OCI-LY7 (cell line): ENCODE data around the gene PARD3. TPM values are rescaled to one million over a fixed set of nuclear protein-coding genes. Genes with fewer than 3 reads are reported as not detected.

Source experiments
- BruUV-seq: library from RNA; stranded (reverse); fragments of 400-500 nt; replicated peaks from 2 replicates; lab custom pipeline; 2021; lab: Mats Ljungman, UMichigan
- CTCF ChIA-PET: fragments of 300-600 bp; sonication (Branson Sonifier 250); formaldehyde crosslinking; loops from one replicate; lab custom pipeline; 2022; ENCODE audit warnings: antibody characterized with exemption; ENCODE audit not compliant: unreplicated experiment; lab: Charles Lee
- POLR2A ChIA-PET: fragments of 300-600 bp; sonication (Branson Sonifier 250); formaldehyde crosslinking; loops from one replicate; lab custom pipeline; 2022; ENCODE audit warnings: antibody characterized with exemption; lab: Charles Lee
- DNase-seq: peaks from one replicate; pipeline ENCODE4 v3.0.0-alpha.2; 2015; ENCODE audit warnings: low spot score
- H2AFZ ChIP-seq: fragments of 200-600 bp; sonication (generic), shearing (Covaris generic); 2 replicates; pipeline ENCODE4 v1.6.1; 2014; ENCODE audit warnings: mild to moderate bottlenecking, antibody characterized with exemption, low read length, moderate library complexity
- H3K27ac ChIP-seq: fragments of 200-600 bp; sonication (generic); 2 replicates; pipeline ENCODE4 v1.5.1; 2014; ENCODE audit warnings: mixed run types, low read depth, mild to moderate bottlenecking, moderate library complexity, low read length, inconsistent platforms; ENCODE audit not compliant: poor library complexity, severe bottlenecking
- H3K36me3 ChIP-seq: fragments of 200-600 bp; sonication (generic); 2 replicates; pipeline ENCODE4 v1.6.1; 2014; ENCODE audit warnings: mild to moderate bottlenecking, antibody characterized with exemption, low read length, moderate library complexity, mixed read lengths; ENCODE audit not compliant: insufficient read depth
- H3K4me1 ChIP-seq: fragments of 200-600 bp; sonication (generic); 2 replicates; pipeline ENCODE4 v1.5.1; 2014; ENCODE audit warnings: mild to moderate bottlenecking, low read length; ENCODE audit not compliant: insufficient read depth, poor library complexity, severe bottlenecking
- H3K4me2 ChIP-seq: fragments of 200-600 bp; sonication (generic); 2 replicates; pipeline ENCODE4 v1.6.1; 2014; ENCODE audit warnings: mild to moderate bottlenecking, low read length
- H3K4me3 ChIP-seq: fragments of 200-600 bp; sonication (generic); 2 replicates; pipeline ENCODE4 v1.5.1; 2014; ENCODE audit warnings: mild to moderate bottlenecking, low read depth, low read length; ENCODE audit not compliant: poor library complexity, severe bottlenecking
- H3K79me2 ChIP-seq: fragments of 200-600 bp; sonication (generic); 2 replicates; pipeline ENCODE4 v1.6.1; 2016; ENCODE audit warnings: low read depth, mild to moderate bottlenecking, low read length, moderate library complexity, mixed read lengths; ENCODE audit not compliant: insufficient read depth
- H3K9me2 ChIP-seq: fragments of 200-600 bp; sonication (generic); 2 replicates; pipeline ENCODE4 v1.6.1; 2016; ENCODE audit warnings: mild to moderate bottlenecking, low read length, mixed read lengths; ENCODE audit not compliant: insufficient read depth
- H3K9me3 ChIP-seq: fragments of 200-600 bp; sonication (generic); 2 replicates; pipeline ENCODE4 v1.6.1; 2014; ENCODE audit warnings: mild to moderate bottlenecking, mixed run types, low read length, mixed read lengths
- H4K20me1 ChIP-seq: fragments of 200-600 bp; sonication (generic); 2 replicates; pipeline ENCODE4 v1.6.1; 2014; ENCODE audit warnings: mild to moderate bottlenecking, antibody characterized with exemption, low read length, moderate library complexity, mixed read lengths; ENCODE audit not compliant: insufficient read depth
- CTCF ChIP-seq: fragments of 200-600 bp; sonication (generic); conservative IDR thresholded peaks from 2 replicates; pipeline ENCODE4 v1.5.1; 2014; ENCODE audit warnings: mild to moderate bottlenecking, antibody characterized with exemption, low read length, moderate library complexity, mixed read lengths
- EZH2phosphoT487 ChIP-seq: fragments of 200-600 bp; sonication (generic); IDR thresholded peaks from 2 replicates; pipeline ENCODE4 v1.6.1; 2018; ENCODE audit warnings: low read depth, borderline replicate concordance, mild to moderate bottlenecking, mixed run types, antibody characterized with exemption, low read length, moderate library complexity, mixed read lengths
- intact Hi-C: fragments of 100-400 bp; cut with micrococcal nuclease; formaldehyde crosslinking; loops from one replicate; pipeline ENCODE4 v1.10.0; 2022; ENCODE audit not compliant: unreplicated experiment
- total RNA-seq, 2 experiments: library from RNA; depleted of rRNA in 1 of 2; stranded (reverse); fragments of >200 nt in 1 of 2; shearing (Covaris generic) in 1 of 2; gene quantifications; 2 replicates each; pipeline ENCODE4 v1.2.3, GENCODE V29; 2014 to 2022

The PARD3 gene
- total RNA-seq, 2 experiments from 2014 or later: not detected

- no peak overlapping the region for H3K4me3 ChIP-seq
- H3K9me3 ChIP-seq: no peaks in the 10 kb centered on the region
- no peaks in the 10 kb centered on the region for H3K36me3 ChIP-seq
- no peaks in the 10 kb centered on the region for H3K9me2 ChIP-seq
- no peak overlapping the region for H3K27ac ChIP-seq
- no peak for TF ChIP-seq CTCF
- TF ChIP-seq EZH2phosphoT487: no peak
- intact Hi-C loops: no loop called here
- ChIA-PET POLR2A (no interaction called here), CTCF (no interaction called here)
- no peaks in the 10 kb centered on the region for H4K20me1 ChIP-seq
- no peak overlapping the region for H3K4me2 ChIP-seq
- H2AFZ ChIP-seq: 0 out of 2 replicates have a peak overlapping the region, but pooled peaks have one; percentile 32
- H3K4me1 ChIP-seq: no peaks in the 10 kb centered on the region
- BruUV-seq: no TSS peak
- no peaks in the 10 kb centered on the region for H3K79me2 ChIP-seq
- DNase-seq: no peak
Measured at GRCh38 chr10:34537629-34538231, 277.4 kb downstream of the PARD3 start.

- no peaks in the 10 kb centered on the region for H3K9me3 ChIP-seq
- H3K4me1 ChIP-seq: no peaks in the 10 kb centered on the region
- no peaks in the 10 kb centered on the region for H3K9me2 ChIP-seq
- H3K4me3 ChIP-seq: no peak overlapping the region
- no peak overlapping the region for H2AFZ ChIP-seq
- H3K79me2 ChIP-seq: no peaks in the 10 kb centered on the region
- intact Hi-C loops: no loop called here
- BruUV-seq: no TSS peak
- no peak overlapping the region for H3K27ac ChIP-seq
- TF ChIP-seq EZH2phosphoT487 (no peak), CTCF (no peak)
- no peaks in the 10 kb centered on the region for H4K20me1 ChIP-seq
- H3K4me2 ChIP-seq: no peak overlapping the region
- H3K36me3 ChIP-seq: no peaks in the 10 kb centered on the region
- ChIA-PET POLR2A (no interaction called here), CTCF (no interaction called here)
- no peak for DNase-seq
Measured at GRCh38 chr10:34535872-34536271, 279.2 kb downstream of the PARD3 start.

GRCh38 chr10:34530778-34531177 lies 284.3 kb downstream of the PARD3 start:
- intact Hi-C loops: no loop called here
- Histone ChIP-seq H3K4me2 (no peak overlapping the region), H3K4me1 (no peaks in the 10 kb centered on the region), H3K4me3 (no peak overlapping the region), H3K36me3 (no peaks in the 10 kb centered on the region), H2AFZ (no peak overlapping the region), H3K27ac (no peak overlapping the region), H3K9me2 (no peaks in the 10 kb centered on the region), H4K20me1 (no peaks in the 10 kb centered on the region), H3K79me2 (no peaks in the 10 kb centered on the region), H3K9me3 (no peaks in the 10 kb centered on the region)
- ChIA-PET CTCF (no interaction called here), POLR2A (no interaction called here)
- no TSS peak for BruUV-seq
- no peak for TF ChIP-seq CTCF
- no peak for TF ChIP-seq EZH2phosphoT487
- DNase-seq: no peak
